ENCODE results near the gene CLASRP. TPM values are rescaled to one million over a fixed set of nuclear protein-coding genes. Genes with fewer than 3 reads are reported as not detected.

Gene CLASRP
- total RNA-seq, 2 experiments from 2014 or later, result 142 to 166 TPM

DNA sequence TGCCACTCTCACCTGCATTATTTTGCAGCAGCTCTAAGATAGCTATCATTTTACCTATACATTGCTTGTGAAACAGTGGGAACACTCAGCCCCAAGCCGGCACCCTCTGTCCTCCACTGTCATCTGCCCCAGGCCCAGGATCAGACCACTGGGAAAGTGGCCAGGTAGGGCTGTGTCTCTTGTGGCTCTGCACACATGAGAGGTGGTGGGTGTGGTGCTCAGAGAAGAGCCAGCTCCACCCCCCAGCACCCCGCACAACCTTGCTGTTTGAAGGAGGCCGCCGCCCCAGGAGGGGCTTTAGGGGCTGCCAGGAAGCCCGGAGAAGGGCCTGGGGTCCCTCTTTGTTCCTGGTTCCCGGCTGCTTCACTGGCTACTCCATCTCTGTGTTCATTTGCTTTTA lies 80.7 kb downstream of the CLASRP start:
- H3K4me3 ChIP-seq (ENCODE audit: low read depth, low read length, poor library complexity, severe bottlenecking), result no peak overlapping the region
- ChIA-PET CTCF (ENCODE audit: unreplicated experiment) (no interaction called here), POLR2A (no interaction called here)
- intact Hi-C loops (cut with micrococcal nuclease; ENCODE audit: unreplicated experiment), result no loop called here
- H3K9me3 ChIP-seq (ENCODE audit: low read length), result no peaks in the 10 kb centered on the region
- H3K79me2 ChIP-seq (ENCODE audit: insufficient read depth, low read depth, low read length), result peaks cover 35% of the 10 kb centered on the region; the same call in 1 of the 2 replicates
- H3K9me2 ChIP-seq (ENCODE audit: insufficient read depth, low read length), result no peaks in the 10 kb centered on the region
- H2AFZ ChIP-seq (ENCODE audit: low read length), result no peak overlapping the region
- peaks cover 12% of the 10 kb centered on the region; the same call in 1 of the 2 replicates for H4K20me1 ChIP-seq (ENCODE audit: insufficient read depth, low read length)
- H3K4me2 ChIP-seq (ENCODE audit: low read length), result peak overlapping the region; percentile 67
- DNase-seq (ENCODE audit: low spot score), result no peak
- H3K4me1 ChIP-seq (ENCODE audit: insufficient read depth, low read length, poor library complexity, severe bottlenecking), result peaks cover 46% of the 10 kb centered on the region
- H3K27ac ChIP-seq (ENCODE audit: low read depth, low read length, poor library complexity, severe bottlenecking), result peak overlapping the region; percentile 66
- H3K36me3 ChIP-seq (ENCODE audit: insufficient read depth, low read length), result peaks cover 5% of the 10 kb centered on the region
- TF ChIP-seq EZH2phosphoT487 (IDR thresholded peaks at IDR 0.05; ENCODE audit: borderline replicate concordance, low read depth, low read length), result no peak
- TF ChIP-seq, protein P1, sequence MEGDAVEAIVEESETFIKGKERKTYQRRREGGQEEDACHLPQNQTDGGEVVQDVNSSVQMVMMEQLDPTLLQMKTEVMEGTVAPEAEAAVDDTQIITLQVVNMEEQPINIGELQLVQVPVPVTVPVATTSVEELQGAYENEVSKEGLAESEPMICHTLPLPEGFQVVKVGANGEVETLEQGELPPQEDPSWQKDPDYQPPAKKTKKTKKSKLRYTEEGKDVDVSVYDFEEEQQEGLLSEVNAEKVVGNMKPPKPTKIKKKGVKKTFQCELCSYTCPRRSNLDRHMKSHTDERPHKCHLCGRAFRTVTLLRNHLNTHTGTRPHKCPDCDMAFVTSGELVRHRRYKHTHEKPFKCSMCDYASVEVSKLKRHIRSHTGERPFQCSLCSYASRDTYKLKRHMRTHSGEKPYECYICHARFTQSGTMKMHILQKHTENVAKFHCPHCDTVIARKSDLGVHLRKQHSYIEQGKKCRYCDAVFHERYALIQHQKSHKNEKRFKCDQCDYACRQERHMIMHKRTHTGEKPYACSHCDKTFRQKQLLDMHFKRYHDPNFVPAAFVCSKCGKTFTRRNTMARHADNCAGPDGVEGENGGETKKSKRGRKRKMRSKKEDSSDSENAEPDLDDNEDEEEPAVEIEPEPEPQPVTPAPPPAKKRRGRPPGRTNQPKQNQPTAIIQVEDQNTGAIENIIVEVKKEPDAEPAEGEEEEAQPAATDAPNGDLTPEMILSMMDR (conservative IDR thresholded peaks at IDR 0.05; ENCODE audit: low read length), result no peak
- no TSS peak for BruUV-seq (replicated peaks)

Small RNAs within 50 kb of the gene (small RNA-seq; reads per million reads assigned to genes)
- not detected for gene RNU6-611P

Other genes starting within 250 kb of the CLASRP start
- not detected in 2 replicates for gene BCAM, start 229.9 kb upstream of the CLASRP start, total RNA-seq (2014; rRNA removed; shearing (Covaris generic))
- gene BCAM, start 229.9 kb upstream of the CLASRP start, total RNA-seq (2022), result not detected in 2 replicates
- not detected in 2 replicates for gene NECTIN2, start 192.7 kb upstream of the CLASRP start, total RNA-seq (2014; rRNA removed; shearing (Covaris generic))
- gene NECTIN2, start 192.7 kb upstream of the CLASRP start, total RNA-seq (2022), result not detected in 2 replicates
- 89.7 and 90.1 TPM in 2 replicates for gene TOMM40, start 147.8 kb upstream of the CLASRP start, total RNA-seq (2014; rRNA removed; shearing (Covaris generic))
- 58.9 and 80.9 TPM in 2 replicates for gene TOMM40, start 147.8 kb upstream of the CLASRP start, total RNA-seq (2022)
- gene APOE, start 133.2 kb upstream of the CLASRP start, total RNA-seq (2014; rRNA removed; shearing (Covaris generic)), result 2.1 and 3.3 TPM in 2 replicates
- gene APOE, start 133.2 kb upstream of the CLASRP start, total RNA-seq (2022), result 1.1 and 1.8 TPM in 2 replicates
- not detected in 2 replicates for gene APOC1, start 124.4 kb upstream of the CLASRP start, total RNA-seq (2014; rRNA removed; shearing (Covaris generic))
- 1.9 TPM in 1 of 2 replicates, not detected in the other for gene APOC1, start 124.4 kb upstream of the CLASRP start, total RNA-seq (2022)
- not detected in 2 replicates for gene APOC4, start 96.8 kb upstream of the CLASRP start, total RNA-seq (2014; rRNA removed; shearing (Covaris generic))
- not detected in 2 replicates for gene APOC4, start 96.8 kb upstream of the CLASRP start, total RNA-seq (2022)
- gene APOC2, start 93.0 kb upstream of the CLASRP start, total RNA-seq (2014; rRNA removed; shearing (Covaris generic)), result 0.35 TPM in 1 of 2 replicates, not detected in the other
- not detected in 2 replicates for gene APOC2, start 93.0 kb upstream of the CLASRP start, total RNA-seq (2022)
- 32.2 and 34.0 TPM in 2 replicates for gene CLPTM1, start 83.7 kb upstream of the CLASRP start, total RNA-seq (2014; rRNA removed; shearing (Covaris generic))
- gene CLPTM1, start 83.7 kb upstream of the CLASRP start, total RNA-seq (2022), result 70.3 and 86.3 TPM in 2 replicates
- gene RELB, start 37.6 kb upstream of the CLASRP start, total RNA-seq (2014; rRNA removed; shearing (Covaris generic)), result 36.4 and 36.9 TPM in 2 replicates
- 51.1 and 61.7 TPM in 2 replicates for gene RELB, start 37.6 kb upstream of the CLASRP start, total RNA-seq (2022)
- gene ZNF296, start 37.4 kb downstream of the CLASRP start, total RNA-seq (2014; rRNA removed; shearing (Covaris generic)), result 10.6 and 13.5 TPM in 2 replicates
- gene ZNF296, start 37.4 kb downstream of the CLASRP start, total RNA-seq (2022), result 31.4 and 31.6 TPM in 2 replicates
- 45.2 and 60.0 TPM in 2 replicates for gene GEMIN7, start 40.2 kb downstream of the CLASRP start, total RNA-seq (2014; rRNA removed; shearing (Covaris generic))
- gene GEMIN7, start 40.2 kb downstream of the CLASRP start, total RNA-seq (2022), result 38.8 and 46.3 TPM in 2 replicates
- gene PPP1R37, start 54.1 kb downstream of the CLASRP start, total RNA-seq (2014; rRNA removed; shearing (Covaris generic)), result 35.5 and 48.6 TPM in 2 replicates
- gene PPP1R37, start 54.1 kb downstream of the CLASRP start, total RNA-seq (2022), result 24.7 and 27.7 TPM in 2 replicates
- gene NKPD1, start 121.9 kb downstream of the CLASRP start, total RNA-seq (2014; rRNA removed; shearing (Covaris generic)), result 0.50 and 1.0 TPM in 2 replicates
- gene NKPD1, start 121.9 kb downstream of the CLASRP start, total RNA-seq (2022), result 1.00 and 1.0 TPM in 2 replicates
- gene TRAPPC6A, start 139.2 kb downstream of the CLASRP start, total RNA-seq (2014; rRNA removed; shearing (Covaris generic)), result 50.5 and 55.6 TPM in 2 replicates
- 70.9 and 81.9 TPM in 2 replicates for gene TRAPPC6A, start 139.2 kb downstream of the CLASRP start, total RNA-seq (2022)
- gene BLOC1S3, start 139.7 kb downstream of the CLASRP start, total RNA-seq (2014; rRNA removed; shearing (Covaris generic)), result 8.1 and 9.7 TPM in 2 replicates
- 13.8 and 15.4 TPM in 2 replicates for gene BLOC1S3, start 139.7 kb downstream of the CLASRP start, total RNA-seq (2022)
- not detected in 2 replicates for gene EXOC3L2, start 206.4 kb downstream of the CLASRP start, total RNA-seq (2014; rRNA removed; shearing (Covaris generic))
- not detected in 2 replicates for gene EXOC3L2, start 206.4 kb downstream of the CLASRP start, total RNA-seq (2022)
- gene MARK4, start 212.2 kb downstream of the CLASRP start, total RNA-seq (2014; rRNA removed; shearing (Covaris generic)), result 10.4 and 14.2 TPM in 2 replicates
- gene MARK4, start 212.2 kb downstream of the CLASRP start, total RNA-seq (2022), result 24.5 and 25.6 TPM in 2 replicates